Activated naive CD8-positive, alpha-beta T cell treated with anti-CD3 and anti-CD28 coated beads, Interleukin-2, amount 10 ng/mL, durations not matched to agents 7 days and 5 days (primary cell): ENCODE results near the gene PLAAT2. TPM values are rescaled to one million over a fixed set of nuclear protein-coding genes. Genes with fewer than 3 reads are reported as not detected.
"Not testable (repeated sequence)": the region's sequence is repeated elsewhere in the genome, so short reads cannot be mapped to it uniquely, and the experiment has no call there.

ENCODE experiments used
- ATAC-seq: fragments of 150-1000 bp; cut with Tn5 transposase; one replicate; pipeline ENCODE4 v1.10.0; 2021; ENCODE audit warnings: low read depth, moderate library complexity
- POLR2A ChIA-PET: fragments of 350-600 bp; sonication (Branson Sonifier 250); formaldehyde crosslinking; loops from one replicate; lab custom pipeline; 2021; ENCODE audit warnings: antibody characterized with exemption; lab: Charles Lee
- DNase-seq: peaks from one replicate; pipeline ENCODE4 v3.0.0; 2021
- H3K27ac Mint-ChIP-seq: one replicate; pipeline ENCODE4 v1.8.0; 2022; ENCODE audit warnings: mild to moderate bottlenecking, mixed read lengths
- H3K27me3 Mint-ChIP-seq: one replicate; pipeline ENCODE4 v1.8.0; 2022; ENCODE audit warnings: mild to moderate bottlenecking, moderate library complexity, mixed read lengths
- H3K36me3 Mint-ChIP-seq: one replicate; pipeline ENCODE4 v1.8.0; 2021; ENCODE audit warnings: mild to moderate bottlenecking, mixed read lengths
- H3K4me1 Mint-ChIP-seq: one replicate; pipeline ENCODE4 v1.8.0; 2021; ENCODE audit warnings: mixed read lengths
- H3K4me3 Mint-ChIP-seq: one replicate; pipeline ENCODE4 v1.8.0; 2022; ENCODE audit warnings: mild to moderate bottlenecking, moderate library complexity, mixed read lengths
- H3K9me3 Mint-ChIP-seq: one replicate; pipeline ENCODE4 v1.8.0; 2021; ENCODE audit warnings: mixed read lengths
- total RNA-seq, 2 experiments: library from RNA; stranded (reverse); gene quantifications; one replicate each; pipeline ENCODE4 v1.2.3, GENCODE V29; 2021

The PLAAT2 gene
- total RNA-seq, 2 experiments from 2014 or later = 0.58 TPM; not detected in 1

DNA sequence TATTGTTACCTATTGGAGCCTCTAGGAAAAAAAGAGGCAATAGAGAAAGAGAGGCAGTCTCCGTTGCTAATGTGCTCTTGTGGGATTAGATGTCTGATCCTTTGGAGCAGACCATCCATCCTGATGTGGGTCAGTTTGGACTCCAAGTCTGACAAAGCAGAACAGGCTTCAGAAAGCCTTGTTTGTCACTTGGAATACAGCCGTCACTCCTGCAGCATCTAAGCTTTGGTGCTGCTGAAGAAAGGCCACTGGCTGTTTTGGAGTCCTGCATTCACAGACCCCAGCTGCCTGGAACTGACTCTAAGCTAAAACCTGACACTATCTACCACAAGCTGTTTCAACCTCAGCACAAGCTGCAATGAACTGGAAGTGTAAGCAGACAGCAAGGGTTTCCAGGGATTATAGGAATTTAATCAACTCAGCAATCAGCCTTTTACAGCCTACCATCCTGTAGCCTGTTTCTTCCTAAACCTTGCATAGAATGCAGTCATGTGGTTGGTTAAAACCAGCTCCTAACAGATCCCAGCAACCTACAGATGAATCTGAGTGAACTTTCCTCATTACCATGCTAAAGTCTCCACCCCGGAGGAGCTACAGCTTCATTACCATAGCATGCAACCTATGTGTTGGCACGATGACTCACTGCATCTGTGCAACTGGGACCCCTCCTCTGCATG lies 30.2 kb downstream of the PLAAT2 start:
- no peak overlapping the region for H3K27ac Mint-ChIP-seq
- H3K27me3 Mint-ChIP-seq = no peaks in the 10 kb centered on the region
- no peak for DNase-seq
- no peaks in the 10 kb centered on the region for H3K36me3 Mint-ChIP-seq
- POLR2A ChIA-PET = interaction anchor here (1.3 to 2.7 kb wide), 3 partner anchors 16 to 41 kb away, joined by 3 to 13 read pairs (median 5); no protein-coding TSS in a partner anchor
- H3K9me3 Mint-ChIP-seq = no peaks in the 10 kb centered on the region
- no peak overlapping the region for H3K4me3 Mint-ChIP-seq
- ATAC-seq = no peak
- peaks cover 57% of the 10 kb centered on the region for H3K4me1 Mint-ChIP-seq

DNA sequence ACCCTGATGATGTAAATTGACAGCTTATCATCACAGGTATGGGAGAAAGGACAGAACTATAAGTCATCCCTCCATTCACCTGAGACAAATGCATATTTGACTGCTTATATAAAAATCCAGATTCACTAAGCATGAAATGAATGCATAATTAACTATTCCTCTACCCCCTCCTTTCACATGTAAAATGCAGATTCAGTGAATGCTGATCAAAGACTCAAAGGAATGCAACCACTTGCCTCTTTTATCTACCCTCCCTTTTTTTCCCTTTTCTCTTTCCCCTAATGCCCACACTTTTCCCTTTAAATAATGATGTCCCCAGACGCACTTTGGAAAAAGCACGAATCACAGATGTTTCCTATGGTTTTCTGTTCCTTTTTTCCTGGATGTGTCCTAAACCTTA lies 31.1 kb downstream of the PLAAT2 start:
- peak overlapping the region; percentile 25 for H3K4me3 Mint-ChIP-seq
- no peak for DNase-seq
- POLR2A ChIA-PET = interaction anchor here (1.3 to 2.7 kb wide), 3 partner anchors 17 to 42 kb away, joined by 3 to 13 read pairs (median 5); no protein-coding TSS in a partner anchor

DNA sequence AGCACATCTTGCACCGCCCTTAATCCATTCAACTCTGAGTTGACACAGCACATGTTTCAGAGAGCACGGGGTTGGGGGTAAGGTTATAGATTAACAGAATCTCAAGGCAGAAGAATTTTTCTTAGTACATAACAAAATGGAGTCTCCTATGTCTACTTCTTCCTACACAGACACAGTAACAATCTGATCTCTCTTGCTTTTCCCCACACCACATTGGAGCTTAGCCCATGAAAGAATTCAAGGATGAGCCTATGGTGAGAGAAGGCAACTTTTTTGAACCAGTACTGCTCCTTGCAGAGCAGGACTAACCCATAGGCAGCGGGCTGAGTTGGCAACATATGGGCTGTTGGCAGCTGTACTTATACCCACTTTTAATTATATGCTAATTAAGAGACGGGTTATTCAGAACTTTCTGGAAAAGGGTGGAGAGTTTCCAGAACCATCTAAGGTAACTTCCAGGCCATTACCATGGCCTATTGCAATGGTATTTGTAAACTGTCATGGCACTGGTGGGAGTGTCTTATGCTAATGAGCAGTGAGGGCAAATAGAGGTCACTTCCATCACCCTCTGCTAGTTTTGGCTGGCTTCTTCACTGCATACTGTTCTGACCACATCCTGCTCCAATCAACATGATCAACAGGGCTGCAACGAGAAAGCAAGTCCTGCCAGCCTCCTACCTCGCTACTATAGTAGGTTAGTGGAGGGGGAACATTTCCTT lies 31.9 kb downstream of the PLAAT2 start:
- H3K27me3 Mint-ChIP-seq, DNase-seq, H3K9me3 Mint-ChIP-seq, H3K36me3 Mint-ChIP-seq: not testable (repeated sequence)
- Mint-ChIP-seq H3K4me1 (peaks cover 48% of the 10 kb centered on the region), H3K4me3 (peak overlapping the region; percentile 70), H3K27ac (peak overlapping the region; percentile 68)
- POLR2A ChIA-PET = interaction anchor here (1.3 to 2.7 kb wide), 2 partner anchors 18 to 20 kb away, joined by 3 to 13 read pairs; no protein-coding TSS in a partner anchor
- ATAC-seq = peak; percentile 98

More for the DNA sequence above, 31.1 kb downstream of the PLAAT2 start:
- Mint-ChIP-seq H3K36me3 (no peaks in the 10 kb centered on the region), H3K27ac (peak overlapping the region; percentile 31), H3K4me1 (peaks cover 51% of the 10 kb centered on the region), H3K27me3 (no peaks in the 10 kb centered on the region), H3K9me3 (no peaks in the 10 kb centered on the region)
- no peak for ATAC-seq

DNA sequence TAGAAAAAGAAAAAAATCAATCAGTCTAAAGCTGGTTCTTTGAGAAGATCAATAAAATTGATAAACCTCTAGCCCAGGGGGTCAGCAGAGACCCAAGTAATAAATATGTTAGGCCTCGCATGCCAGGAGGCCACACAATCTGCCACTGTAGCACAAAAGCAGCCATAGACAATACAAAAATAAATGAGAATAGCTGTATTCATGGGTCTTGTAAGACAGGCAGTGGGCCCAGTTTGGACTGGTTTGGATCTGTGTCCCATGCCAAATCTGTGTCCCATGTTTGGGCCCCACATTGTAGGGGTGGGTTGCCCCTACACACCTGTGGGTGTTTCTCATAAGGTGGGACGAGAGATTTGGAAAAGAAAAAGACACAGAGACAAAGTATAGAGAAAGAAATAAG lies 33.2 kb downstream of the PLAAT2 start:
- POLR2A ChIA-PET = interaction anchor here (0.8 to 1.0 kb wide), 2 partner anchors 9 to 44 kb away, joined by 3 read pairs; no protein-coding TSS in a partner anchor
- no peak for DNase-seq
- no peaks in the 10 kb centered on the region for H3K27me3 Mint-ChIP-seq

DNA sequence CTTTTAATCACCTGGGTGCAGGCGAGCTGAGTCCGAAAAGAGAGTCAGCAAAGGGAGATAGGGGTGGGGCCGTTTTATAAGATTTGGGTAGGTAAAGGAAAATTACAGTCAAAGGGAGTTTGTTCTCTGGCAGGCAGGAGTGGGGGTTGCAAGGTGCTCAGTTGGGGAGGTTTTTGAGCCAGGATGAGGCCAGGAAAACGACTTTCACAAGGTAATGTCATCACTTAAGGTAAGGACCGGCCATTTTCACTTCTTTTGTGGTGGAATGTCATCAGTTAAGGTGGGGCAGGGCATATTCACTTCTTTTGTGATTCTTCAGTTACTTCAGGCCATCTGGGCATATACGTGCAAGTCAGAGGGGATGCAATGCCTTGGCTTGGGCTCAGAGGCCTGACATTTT lies 33.8 kb downstream of the PLAAT2 start:
- POLR2A ChIA-PET = interaction anchor here (0.8 to 1.0 kb wide), 2 partner anchors 8 to 45 kb away, joined by 3 read pairs; no protein-coding TSS in a partner anchor
- not testable (repeated sequence) for H3K27ac Mint-ChIP-seq, H3K4me3 Mint-ChIP-seq, H3K36me3 Mint-ChIP-seq, DNase-seq, H3K9me3 Mint-ChIP-seq, H3K27me3 Mint-ChIP-seq, ATAC-seq
- peaks cover 31% of the 10 kb centered on the region for H3K4me1 Mint-ChIP-seq

More for the DNA sequence above, 33.2 kb downstream of the PLAAT2 start:
- no peak for ATAC-seq
- peaks cover 36% of the 10 kb centered on the region for H3K4me1 Mint-ChIP-seq
- H3K27ac Mint-ChIP-seq = no peak overlapping the region
- peaks cover 1% of the 10 kb centered on the region for H3K9me3 Mint-ChIP-seq
- H3K36me3 Mint-ChIP-seq = no peaks in the 10 kb centered on the region
- H3K4me3 Mint-ChIP-seq = no peak overlapping the region

DNA sequence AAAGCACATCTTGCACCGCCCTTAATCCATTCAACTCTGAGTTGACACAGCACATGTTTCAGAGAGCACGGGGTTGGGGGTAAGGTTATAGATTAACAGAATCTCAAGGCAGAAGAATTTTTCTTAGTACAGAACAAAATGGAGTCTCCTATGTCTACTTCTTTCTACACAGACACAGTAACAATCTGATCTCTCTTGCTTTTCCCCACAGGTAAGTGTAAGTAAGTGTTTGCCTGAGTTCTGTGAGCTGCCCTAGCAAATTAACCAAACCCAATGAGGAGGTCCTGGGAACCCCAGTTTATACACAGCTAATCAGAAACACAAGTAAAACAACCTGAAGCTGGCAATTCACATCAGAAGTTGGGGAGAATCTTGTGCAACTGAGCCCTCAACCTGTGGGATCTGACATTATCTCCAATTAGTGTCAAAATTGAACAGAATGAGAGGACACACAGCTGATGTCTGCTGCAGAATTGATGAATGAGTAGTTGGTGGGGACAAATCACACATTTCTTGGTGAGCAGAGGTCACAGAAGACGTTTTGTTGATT lies 34.4 kb downstream of the PLAAT2 start:
- H3K9me3 Mint-ChIP-seq, DNase-seq, H3K36me3 Mint-ChIP-seq, POLR2A ChIA-PET, H3K4me3 Mint-ChIP-seq, H3K27me3 Mint-ChIP-seq, ATAC-seq, H3K27ac Mint-ChIP-seq: not testable (repeated sequence)
- peaks cover 26% of the 10 kb centered on the region for H3K4me1 Mint-ChIP-seq

DNA sequence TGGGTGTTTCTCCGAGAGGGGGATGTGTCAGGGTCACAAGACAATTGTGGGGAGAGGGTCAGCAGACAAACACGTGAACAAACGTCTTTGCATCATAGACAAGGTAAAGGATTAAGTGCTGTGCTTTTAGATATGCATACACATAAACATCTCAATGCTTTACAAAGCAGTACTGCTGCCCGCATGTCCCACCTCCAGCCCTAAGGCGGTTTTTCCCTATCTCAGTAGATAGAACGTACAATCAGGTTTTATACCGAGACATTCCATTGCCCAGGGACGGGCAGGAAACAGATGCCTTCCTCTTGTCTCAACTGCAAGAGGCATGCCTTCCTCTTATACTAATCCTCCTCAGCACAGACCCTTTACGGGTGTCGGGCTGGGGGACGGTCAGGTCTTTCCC lies 35.0 kb downstream of the PLAAT2 start:
- DNase-seq, H3K27me3 Mint-ChIP-seq, POLR2A ChIA-PET, H3K27ac Mint-ChIP-seq, H3K4me3 Mint-ChIP-seq, H3K36me3 Mint-ChIP-seq, ATAC-seq: not testable (repeated sequence)
- Mint-ChIP-seq H3K9me3 (peaks cover 12% of the 10 kb centered on the region), H3K4me1 (peaks cover 19% of the 10 kb centered on the region)

DNA sequence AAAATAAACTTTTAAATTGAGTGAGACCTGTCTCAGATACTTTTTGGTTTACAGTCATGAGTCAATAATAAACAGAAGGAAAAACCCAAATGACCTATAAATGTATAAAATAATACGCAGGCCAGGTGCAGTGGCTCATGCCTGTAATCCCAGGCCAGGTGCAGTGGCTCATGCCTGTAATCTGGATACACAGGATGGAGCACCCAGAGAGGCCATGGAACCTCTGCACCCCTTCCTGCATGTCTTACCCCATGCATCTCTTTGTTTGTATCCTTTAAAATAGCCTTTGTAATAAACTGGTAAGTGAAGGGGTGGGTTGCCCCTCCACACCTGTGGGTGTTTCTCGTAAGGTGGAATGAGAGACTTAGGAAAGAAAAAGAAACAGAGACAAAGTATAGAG lies 35.5 kb downstream of the PLAAT2 start:
- peaks cover 18% of the 10 kb centered on the region for H3K4me1 Mint-ChIP-seq
- POLR2A ChIA-PET = no interaction called here
- DNase-seq (no peak), ATAC-seq (no peak)
- no peaks in the 10 kb centered on the region for H3K36me3 Mint-ChIP-seq
- H3K27me3 Mint-ChIP-seq = peaks cover 4% of the 10 kb centered on the region
- H3K9me3 Mint-ChIP-seq = peaks cover 13% of the 10 kb centered on the region
- no peak overlapping the region for H3K4me3 Mint-ChIP-seq
- H3K27ac Mint-ChIP-seq = no peak overlapping the region

DNA sequence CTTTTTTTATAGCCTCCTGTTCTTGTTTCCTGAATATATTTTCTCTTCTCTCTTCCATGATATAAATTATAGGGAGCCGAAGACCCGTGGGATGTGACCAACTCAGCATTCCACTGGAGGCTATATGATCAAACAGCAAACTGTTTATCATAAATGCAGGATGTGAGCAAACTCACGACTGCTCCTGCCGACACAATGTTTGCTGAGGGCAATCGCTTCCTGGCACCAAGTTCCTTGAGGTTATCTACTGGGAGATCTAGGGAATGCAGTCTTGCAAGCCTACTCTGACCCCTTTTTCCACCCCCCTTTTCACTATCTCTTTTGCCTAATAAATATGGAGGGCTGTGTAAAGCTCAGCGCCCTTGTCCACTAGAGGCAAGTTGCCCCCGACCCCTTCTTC lies 40.0 kb downstream of the PLAAT2 start:
- POLR2A ChIA-PET = no interaction called here
- no peaks in the 10 kb centered on the region for H3K36me3 Mint-ChIP-seq
- H3K27ac Mint-ChIP-seq = no peak overlapping the region

DNA sequence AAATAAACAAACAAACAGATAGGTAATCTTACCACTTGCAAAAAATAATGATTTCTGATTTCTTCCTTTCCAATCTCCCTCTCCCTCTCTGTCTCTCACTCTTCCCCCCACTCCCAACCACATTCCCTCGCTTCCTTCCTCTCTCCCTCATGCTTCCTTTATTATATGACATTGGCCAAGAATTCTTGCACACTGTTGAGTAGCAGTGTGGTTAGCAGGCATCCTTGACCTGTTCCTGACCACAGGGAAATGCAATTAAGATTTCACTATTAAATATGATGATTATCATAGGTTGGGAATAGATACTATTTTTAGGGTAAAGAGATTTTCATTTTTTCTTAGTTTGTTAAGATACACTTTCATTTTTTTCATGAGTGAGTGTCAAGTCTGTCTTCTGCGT lies 41.3 kb downstream of the PLAAT2 start:
- POLR2A ChIA-PET = no interaction called here
- Mint-ChIP-seq H3K27ac (no peak overlapping the region), H3K4me3 (no peak overlapping the region), H3K36me3 (no peaks in the 10 kb centered on the region), H3K27me3 (peaks cover 4% of the 10 kb centered on the region), H3K9me3 (peaks cover 15% of the 10 kb centered on the region), H3K4me1 (peaks cover 7% of the 10 kb centered on the region)
- ATAC-seq (no peak), DNase-seq (no peak)

More for the DNA sequence above, 40.0 kb downstream of the PLAAT2 start:
- Mint-ChIP-seq H3K4me1 (peaks cover 6% of the 10 kb centered on the region), H3K4me3 (no peak overlapping the region), H3K27me3 (peaks cover 4% of the 10 kb centered on the region), H3K9me3 (peaks cover 15% of the 10 kb centered on the region)
- no peak for ATAC-seq
- DNase-seq = no peak

DNA sequence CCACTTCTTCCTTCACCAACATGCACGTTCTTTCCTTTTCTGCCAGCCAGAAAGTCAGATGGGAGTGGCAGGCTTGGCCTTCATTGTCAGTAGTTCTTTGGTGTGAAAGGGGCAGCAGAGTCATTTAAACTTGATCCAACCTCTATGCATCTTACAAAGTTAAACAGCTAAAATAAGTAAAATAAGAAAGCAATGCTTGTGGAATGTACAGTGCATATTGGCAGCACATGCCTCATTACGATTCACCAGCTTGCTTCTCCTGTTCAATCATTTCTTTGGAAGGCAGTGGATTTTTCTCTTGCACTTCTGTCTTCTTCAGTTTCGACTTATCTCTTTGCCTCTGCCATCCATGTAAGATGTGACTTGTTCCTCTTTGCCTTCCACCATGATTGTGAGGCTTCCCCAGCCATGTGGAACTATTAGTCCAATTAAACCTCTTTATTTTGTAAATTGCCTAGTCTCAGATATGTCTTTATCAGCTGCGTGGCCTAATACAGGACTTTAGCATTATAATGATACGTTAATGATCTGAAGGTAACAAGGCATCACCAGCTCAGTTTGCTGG lies 42.5 kb downstream of the PLAAT2 start:
- H3K27ac Mint-ChIP-seq = no peak overlapping the region
- ATAC-seq (no peak), DNase-seq (no peak)
- POLR2A ChIA-PET = interaction anchor here (1.0 kb wide), 1 partner anchor 9 kb away, joined by 3 read pairs; no protein-coding TSS in a partner anchor
- H3K9me3 Mint-ChIP-seq = peaks cover 13% of the 10 kb centered on the region
- H3K36me3 Mint-ChIP-seq = no peaks in the 10 kb centered on the region
- no peak overlapping the region for H3K4me3 Mint-ChIP-seq
- H3K4me1 Mint-ChIP-seq = peaks cover 7% of the 10 kb centered on the region
- peaks cover 4% of the 10 kb centered on the region for H3K27me3 Mint-ChIP-seq

DNA sequence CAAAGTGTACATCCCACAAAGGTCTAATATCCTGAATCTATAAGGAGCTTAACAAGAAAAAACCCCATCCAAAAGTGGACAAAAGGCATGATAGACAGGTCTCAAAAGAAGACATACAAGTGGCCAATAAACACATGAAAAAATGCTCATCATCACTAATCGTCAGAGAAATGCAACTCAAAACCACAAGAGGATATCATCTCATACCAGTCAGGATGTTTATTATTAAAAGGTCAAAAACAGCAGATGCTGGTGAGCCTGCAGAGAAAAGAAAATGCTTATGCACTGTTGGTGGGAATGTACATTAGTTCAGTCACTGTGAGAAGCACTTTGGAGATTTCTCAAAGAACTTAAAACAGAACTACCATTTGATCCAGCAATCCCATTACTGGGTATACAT lies 44.6 kb downstream of the PLAAT2 start:
- Mint-ChIP-seq H3K4me3 (no peak overlapping the region), H3K9me3 (peaks cover 7% of the 10 kb centered on the region), H3K36me3 (no peaks in the 10 kb centered on the region), H3K27me3 (peaks cover 4% of the 10 kb centered on the region), H3K4me1 (peaks cover 7% of the 10 kb centered on the region), H3K27ac (peak overlapping the region; percentile 14)
- POLR2A ChIA-PET = no interaction called here
- ATAC-seq = no peak
- DNase-seq = no peak

DNA sequence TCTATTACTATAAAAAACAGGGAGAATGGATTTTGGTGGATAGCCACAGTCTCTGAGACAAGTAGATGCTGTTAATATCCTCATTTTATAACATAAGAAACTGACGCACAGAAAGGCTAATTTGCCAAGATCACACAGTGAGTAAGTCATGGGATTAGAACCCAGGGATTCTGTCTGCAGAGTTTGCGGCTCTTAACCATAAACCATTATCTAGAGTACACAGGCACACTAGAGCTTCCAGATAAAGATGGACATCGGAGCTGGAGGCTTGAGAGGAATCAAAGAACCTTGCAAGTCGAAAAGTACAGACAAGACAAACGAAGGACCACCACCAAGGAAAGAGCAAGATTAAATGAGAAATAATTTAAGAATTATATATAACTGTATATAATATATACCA lies 46.0 kb downstream of the PLAAT2 start:
- Mint-ChIP-seq H3K27ac (no peak overlapping the region), H3K4me1 (peaks cover 7% of the 10 kb centered on the region), H3K36me3 (no peaks in the 10 kb centered on the region), H3K4me3 (no peak overlapping the region), H3K9me3 (peaks cover 2% of the 10 kb centered on the region), H3K27me3 (no peaks in the 10 kb centered on the region)
- POLR2A ChIA-PET = no interaction called here
- DNase-seq (no peak), ATAC-seq (no peak)
